Sigmoid colon (tissue), 4 donors: ENCODE measurements around the gene UPK3BL2.
"Not testable (repeated sequence)": the region's sequence is repeated elsewhere in the genome, so short reads cannot be mapped to it uniquely, and the experiment has no call there.

Experiments
- CTCF ChIP-seq, 4 experiments: fragments of 450-650 bp in 3 of 4; fragments of 200-600 bp in 1 of 4; IDR thresholded peaks; one replicate each; pipeline ENCODE4 v1.5.1; 2016 to 2019; ENCODE audit warnings: antibody characterized with exemption in 4 of 4, mild to moderate bottlenecking in 3 of 4, moderate library complexity in 2 of 4
- POLR2AphosphoS5 ChIP-seq, 4 donors: sonication (generic); formaldehyde crosslinking; IDR thresholded peaks; one replicate each; pipeline ENCODE4 v1.6.1; 2017; ENCODE audit warnings: antibody characterized with exemption in 4 of 4

DNA sequence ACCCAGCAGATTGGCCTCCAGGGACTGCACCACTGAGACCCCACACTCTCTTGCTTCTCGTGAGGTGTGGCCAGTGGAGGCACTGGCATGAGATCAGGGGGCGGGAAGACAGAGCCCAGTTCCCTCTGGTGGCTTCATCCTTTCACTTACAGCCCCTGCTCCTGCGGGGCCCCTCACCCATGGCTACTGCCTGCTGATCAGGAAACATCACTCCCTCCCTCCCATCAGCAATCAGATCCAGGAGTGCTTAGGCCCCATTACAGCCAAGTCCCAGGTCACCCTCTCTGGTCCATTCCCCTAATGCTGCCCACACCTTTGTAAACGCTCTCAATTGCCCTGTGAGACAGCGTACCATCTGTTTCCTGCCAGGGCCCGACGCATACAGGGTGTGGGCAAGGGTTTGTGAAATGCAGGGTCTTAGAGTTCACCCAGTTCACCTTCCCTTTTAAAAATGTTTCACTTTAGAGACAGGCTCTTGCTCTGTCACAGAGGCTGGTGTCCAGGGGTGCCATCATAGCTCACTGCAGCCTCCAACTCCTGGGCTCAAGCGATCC is 8.4 kb downstream of the UPK3BL2 start:
- TF ChIP-seq CTCF, POLR2AphosphoS5 (IDR thresholded peaks at IDR 0.05): not testable (repeated sequence)
